ENCODE results near the gene PCBP3. TPM values are rescaled to one million over a fixed set of nuclear protein-coding genes. Genes with fewer than 3 reads are reported as not detected.

The PCBP3 gene
- polyA plus RNA-seq, 1 donor (not counting 4 experiments of a cell fraction or from before 2014, with no cell fraction given): 0.25 TPM

- dilution Hi-C loops (cut with MboI; ENCODE audit: extremely low pct_ligation_motif_present, low sequenced_read_pairs): no loop called here
- DNase-seq (ENCODE audit: low read depth, low spot score) (no peak), FAIRE-seq (no peak)
- Histone ChIP-seq H3K36me3 (ENCODE audit: control insufficient read depth in 2 of 2, extremely low read depth in 1 of 2, insufficient read depth in 2 of 2, low read length in 2 of 2) (no peaks in the 10 kb centered on the region), H3K9me3 (ENCODE audit: control insufficient read depth, low read depth, low read length) (no peaks in the 10 kb centered on the region), H3K79me2 (ENCODE audit: control insufficient read depth, insufficient read depth, low read length) (no peaks in the 10 kb centered on the region), H3K9ac (ENCODE audit: control insufficient read depth, extremely low read depth, insufficient read depth, low read length) (no peak overlapping the region), H3K4me3 (ENCODE audit: control insufficient read depth in 2 of 3, extremely low read depth in 1 of 3, insufficient read depth in 2 of 3, low read depth in 1 of 3, low read length in 3 of 3) (no peak overlapping the region), H4K20me1 (ENCODE audit: control insufficient read depth, extremely low read depth, insufficient read depth, low read length) (no peaks in the 10 kb centered on the region), H3K9me1 (ENCODE audit: control insufficient read depth, extremely low read depth, insufficient read depth, low read length) (no peaks in the 10 kb centered on the region), H3K4me1 (ENCODE audit: control insufficient read depth, extremely low read depth, insufficient read depth, low read length) (no peaks in the 10 kb centered on the region), H3K4me2 (ENCODE audit: control insufficient read depth, extremely low read depth, insufficient read depth, low read depth, low read length) (no peak overlapping the region), H3K27me3 (ENCODE audit: control insufficient read depth, extremely low read depth, insufficient read depth, low read length) (peaks cover 20% of the 10 kb centered on the region), H2AFZ (ENCODE audit: control insufficient read depth, low read length) (no peak overlapping the region), H3K27ac (ENCODE audit: control insufficient read depth, insufficient read depth, low read length) (no peak overlapping the region)
- TF ChIP-seq, protein P1, sequence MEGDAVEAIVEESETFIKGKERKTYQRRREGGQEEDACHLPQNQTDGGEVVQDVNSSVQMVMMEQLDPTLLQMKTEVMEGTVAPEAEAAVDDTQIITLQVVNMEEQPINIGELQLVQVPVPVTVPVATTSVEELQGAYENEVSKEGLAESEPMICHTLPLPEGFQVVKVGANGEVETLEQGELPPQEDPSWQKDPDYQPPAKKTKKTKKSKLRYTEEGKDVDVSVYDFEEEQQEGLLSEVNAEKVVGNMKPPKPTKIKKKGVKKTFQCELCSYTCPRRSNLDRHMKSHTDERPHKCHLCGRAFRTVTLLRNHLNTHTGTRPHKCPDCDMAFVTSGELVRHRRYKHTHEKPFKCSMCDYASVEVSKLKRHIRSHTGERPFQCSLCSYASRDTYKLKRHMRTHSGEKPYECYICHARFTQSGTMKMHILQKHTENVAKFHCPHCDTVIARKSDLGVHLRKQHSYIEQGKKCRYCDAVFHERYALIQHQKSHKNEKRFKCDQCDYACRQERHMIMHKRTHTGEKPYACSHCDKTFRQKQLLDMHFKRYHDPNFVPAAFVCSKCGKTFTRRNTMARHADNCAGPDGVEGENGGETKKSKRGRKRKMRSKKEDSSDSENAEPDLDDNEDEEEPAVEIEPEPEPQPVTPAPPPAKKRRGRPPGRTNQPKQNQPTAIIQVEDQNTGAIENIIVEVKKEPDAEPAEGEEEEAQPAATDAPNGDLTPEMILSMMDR (optimal IDR thresholded peaks at IDR 0.05 in 1 of 3, IDR thresholded peaks at IDR 0.05 in 1 of 3, conservative IDR thresholded peaks at IDR 0.05 in 1 of 3; ENCODE audit: extremely low read depth in 1 of 3, insufficient read depth in 2 of 3, low read length in 3 of 3): no peak
- TF ChIP-seq EZH2 (IDR thresholded peaks at IDR 0.05; ENCODE audit: low read length): no peak
These were observed 256.7 kb downstream of the PCBP3 start for GRCh38 chr21:45900034-45900868.

GRCh38 chr21:45901061-45901690, 257.7 kb downstream of the PCBP3 start:
- FAIRE-seq (no peak), DNase-seq (ENCODE audit: low read depth, low spot score) (no peak)
- Histone ChIP-seq H4K20me1 (ENCODE audit: control insufficient read depth, extremely low read depth, insufficient read depth, low read length) (no peaks in the 10 kb centered on the region), H2AFZ (ENCODE audit: control insufficient read depth, low read length) (no peak overlapping the region), H3K9me1 (ENCODE audit: control insufficient read depth, extremely low read depth, insufficient read depth, low read length) (no peaks in the 10 kb centered on the region), H3K4me2 (ENCODE audit: control insufficient read depth, extremely low read depth, insufficient read depth, low read depth, low read length) (no peak overlapping the region), H3K4me1 (ENCODE audit: control insufficient read depth, extremely low read depth, insufficient read depth, low read length) (no peaks in the 10 kb centered on the region), H3K27me3 (ENCODE audit: control insufficient read depth, extremely low read depth, insufficient read depth, low read length) (peaks cover 20% of the 10 kb centered on the region), H3K9me3 (ENCODE audit: control insufficient read depth, low read depth, low read length) (no peaks in the 10 kb centered on the region), H3K27ac (ENCODE audit: control insufficient read depth, insufficient read depth, low read length) (no peak overlapping the region), H3K79me2 (ENCODE audit: control insufficient read depth, insufficient read depth, low read length) (no peaks in the 10 kb centered on the region), H3K4me3 (ENCODE audit: control insufficient read depth in 2 of 3, extremely low read depth in 1 of 3, insufficient read depth in 2 of 3, low read depth in 1 of 3, low read length in 3 of 3) (no peak overlapping the region), H3K36me3 (ENCODE audit: control insufficient read depth in 2 of 2, extremely low read depth in 1 of 2, insufficient read depth in 2 of 2, low read length in 2 of 2) (no peaks in the 10 kb centered on the region), H3K9ac (ENCODE audit: control insufficient read depth, extremely low read depth, insufficient read depth, low read length) (no peak overlapping the region)
- TF ChIP-seq EZH2 (IDR thresholded peaks at IDR 0.05; ENCODE audit: low read length): no peak
- TF ChIP-seq, protein P1 (optimal IDR thresholded peaks at IDR 0.05 in 1 of 3, IDR thresholded peaks at IDR 0.05 in 1 of 3, conservative IDR thresholded peaks at IDR 0.05 in 1 of 3; ENCODE audit: extremely low read depth in 1 of 3, insufficient read depth in 2 of 3, low read length in 3 of 3): no peak
- dilution Hi-C loops (cut with MboI; ENCODE audit: extremely low pct_ligation_motif_present, low sequenced_read_pairs): no loop called here
